Measurements from ENCODE around the gene FXYD3. TPM values are rescaled to one million over a fixed set of nuclear protein-coding genes. Genes with fewer than 3 reads are reported as not detected.

Gene FXYD3
- total RNA-seq, 1 donor from 2014 or later: not detected

DNA sequence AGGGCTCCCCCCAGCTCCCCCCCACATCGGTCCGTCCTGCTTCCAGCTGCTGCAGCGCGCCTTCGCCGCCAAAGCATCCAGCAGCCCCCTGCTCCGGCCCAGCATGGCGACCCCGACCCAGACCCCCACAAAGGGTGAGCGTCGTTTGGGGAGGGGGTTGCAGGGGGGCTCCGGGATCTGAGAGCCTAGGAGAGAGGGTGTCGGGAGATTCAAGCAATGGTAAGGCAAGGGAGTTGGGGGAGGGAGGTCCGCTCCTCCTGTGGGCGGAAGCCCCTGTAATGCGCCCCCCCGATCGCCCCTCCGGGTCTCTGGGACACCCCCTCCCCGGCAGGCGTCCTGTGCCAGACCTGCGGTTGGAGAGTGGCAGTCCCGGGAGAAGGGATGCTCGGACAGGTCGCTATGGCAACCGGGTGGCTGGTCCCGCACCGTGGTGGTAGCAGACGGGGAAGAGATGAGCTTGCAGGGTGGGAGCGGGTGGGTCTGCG, 27.6 kb downstream of the FXYD3 start, which contains the start of gene FXYD7:
Gene FXYD7, plus strand, starts transcription at position 25 of the 485 bp plus-strand sequence. Its CDS starts 79 bp downstream, at position 104.
- H3K36me3 Mint-ChIP-seq (ENCODE audit: low read depth, unreplicated experiment): no peaks in the 10 kb centered on the region
- peaks cover 6% of the 10 kb centered on the region for H3K27me3 Mint-ChIP-seq (ENCODE audit: unreplicated experiment)
- peak; percentile 26 for DNase-seq (ENCODE audit: low spot score)

GRCh38 chr19:35143818-35144217, 28.2 kb downstream of the FXYD3 start:
- no peaks in the 10 kb centered on the region for H3K36me3 Mint-ChIP-seq (ENCODE audit: low read depth, unreplicated experiment)
- peaks cover 6% of the 10 kb centered on the region for H3K27me3 Mint-ChIP-seq (ENCODE audit: unreplicated experiment)
- H3K27ac Mint-ChIP-seq (ENCODE audit: unreplicated experiment): no peak overlapping the region
- H3K4me3 Mint-ChIP-seq (ENCODE audit: unreplicated experiment): no peak overlapping the region
- no peak for DNase-seq (ENCODE audit: low spot score)
- peaks cover 5% of the 10 kb centered on the region for H3K4me1 Mint-ChIP-seq (ENCODE audit: unreplicated experiment)
- TF ChIP-seq CTCF (IDR thresholded peaks at IDR 0.05; ENCODE audit: unreplicated experiment): no peak
- no peaks in the 10 kb centered on the region for H3K9me3 Mint-ChIP-seq (ENCODE audit: unreplicated experiment)

More for the DNA sequence above, 27.6 kb downstream of the FXYD3 start, which contains the start of gene FXYD7:
- peak; percentile 65 for TF ChIP-seq CTCF (IDR thresholded peaks at IDR 0.05; ENCODE audit: unreplicated experiment)
- Mint-ChIP-seq H3K4me1 (ENCODE audit: unreplicated experiment) (peaks cover 5% of the 10 kb centered on the region), H3K27ac (ENCODE audit: unreplicated experiment) (no peak within 1 kb of the TSS), H3K4me3 (ENCODE audit: unreplicated experiment) (peak within 1 kb of the TSS; percentile 42), H3K9me3 (ENCODE audit: unreplicated experiment) (no peaks in the 10 kb centered on the region)

- H3K27me3 Mint-ChIP-seq (ENCODE audit: unreplicated experiment): peaks cover 9% of the 10 kb centered on the region
- no peak overlapping the region for H3K4me3 Mint-ChIP-seq (ENCODE audit: unreplicated experiment)
- no peak overlapping the region for H3K27ac Mint-ChIP-seq (ENCODE audit: unreplicated experiment)
- TF ChIP-seq CTCF (IDR thresholded peaks at IDR 0.05; ENCODE audit: unreplicated experiment): no peak
- no peaks in the 10 kb centered on the region for H3K9me3 Mint-ChIP-seq (ENCODE audit: unreplicated experiment)
- no peak for DNase-seq (ENCODE audit: low spot score)
- H3K36me3 Mint-ChIP-seq (ENCODE audit: low read depth, unreplicated experiment): no peaks in the 10 kb centered on the region
- peaks cover 5% of the 10 kb centered on the region for H3K4me1 Mint-ChIP-seq (ENCODE audit: unreplicated experiment)
These were observed 28.6 kb downstream of the FXYD3 start for GRCh38 chr19:35144259-35144599.

- H3K9me3 Mint-ChIP-seq (ENCODE audit: unreplicated experiment): no peaks in the 10 kb centered on the region
These were observed 29.2 kb downstream of the FXYD3 start for GRCh38 chr19:35144600-35145436.

More at GRCh38 chr19:35144600-35145436, 29.2 kb downstream of the FXYD3 start:
- no peak overlapping the region for H3K4me3 Mint-ChIP-seq (ENCODE audit: unreplicated experiment)
- no peak for TF ChIP-seq CTCF (IDR thresholded peaks at IDR 0.05; ENCODE audit: unreplicated experiment)
- peak; percentile 14 for DNase-seq (ENCODE audit: low spot score)
- H3K4me1 Mint-ChIP-seq (ENCODE audit: unreplicated experiment): peaks cover 5% of the 10 kb centered on the region
- H3K27me3 Mint-ChIP-seq (ENCODE audit: unreplicated experiment): peaks cover 9% of the 10 kb centered on the region
- no peaks in the 10 kb centered on the region for H3K36me3 Mint-ChIP-seq (ENCODE audit: low read depth, unreplicated experiment)
- H3K27ac Mint-ChIP-seq (ENCODE audit: unreplicated experiment): no peak overlapping the region
